Parathyroid adenoma (tissue), 2 donors: ENCODE measurements around the gene AUTS2.

Experiments
- H2AFZ ChIP-seq: fragments of 300-600 bp; sonication (generic); one replicate; pipeline ENCODE4 v1.7.0; 2017; ENCODE audit warnings: antibody characterized with exemption, mild to moderate bottlenecking
- H3K27ac ChIP-seq: fragments of 300-600 bp; sonication (generic); one replicate; pipeline ENCODE4 v1.7.0; 2017
- H3K27me3 ChIP-seq: fragments of 300-600 bp; sonication (generic); one replicate; pipeline ENCODE4 v1.7.0; 2017; ENCODE audit warnings: low read length; ENCODE audit not compliant: control insufficient read depth, insufficient read depth
- H3K36me3 ChIP-seq: fragments of 300-600 bp; sonication (generic); one replicate; pipeline ENCODE4 v1.7.0; 2017; ENCODE audit warnings: low read length; ENCODE audit not compliant: control insufficient read depth, insufficient read depth
- H3K4me1 ChIP-seq: fragments of 300-600 bp; sonication (generic); one replicate; pipeline ENCODE4 v1.7.0; 2017; ENCODE audit warnings: control low read depth
- H3K4me2 ChIP-seq: fragments of 300-600 bp; sonication (generic); one replicate; pipeline ENCODE4 v1.7.0; 2017; ENCODE audit warnings: low read length
- H3K4me3 ChIP-seq: fragments of 300-600 bp; sonication (generic); one replicate; pipeline ENCODE4 v1.7.0; 2017; ENCODE audit warnings: low read depth, low read length
- H3K79me2 ChIP-seq: fragments of 300-600 bp; sonication (generic); one replicate; pipeline ENCODE4 v1.7.0; 2017; ENCODE audit warnings: control low read depth
- H3K9ac ChIP-seq: fragments of 300-600 bp; sonication (generic); one replicate; pipeline ENCODE4 v1.7.0; 2017; ENCODE audit warnings: mild to moderate bottlenecking
- H3K9me3 ChIP-seq: fragments of 300-600 bp; sonication (generic); one replicate; pipeline ENCODE4 v1.7.0; 2017; ENCODE audit warnings: low read length; ENCODE audit not compliant: control insufficient read depth
- CTCF ChIP-seq: fragments of 300-600 bp; sonication (generic); IDR thresholded peaks from one replicate; pipeline ENCODE4 v1.7.0; 2017; ENCODE audit warnings: antibody characterized with exemption, mild to moderate bottlenecking
- donor health status: primary hyperparathyroidism.

Gene AUTS2

GRCh38 chr7:69764681-69765080 lies 166.4 kb downstream of the AUTS2 start:
- Histone ChIP-seq H3K36me3 (no peaks in the 10 kb centered on the region), H3K9me3 (no peaks in the 10 kb centered on the region), H3K4me1 (no peaks in the 10 kb centered on the region), H3K27me3 (no peaks in the 10 kb centered on the region), H3K4me2 (no peak overlapping the region), H3K9ac (no peak overlapping the region), H2AFZ (no peak overlapping the region), H3K27ac (no peak overlapping the region), H3K79me2 (no peaks in the 10 kb centered on the region), H3K4me3 (no peak overlapping the region)
- TF ChIP-seq CTCF: no peak

GRCh38 chr7:69765879-69766278 lies 167.6 kb downstream of the AUTS2 start:
- Histone ChIP-seq H3K27me3 (no peaks in the 10 kb centered on the region), H3K4me3 (no peak overlapping the region), H3K9ac (no peak overlapping the region), H3K79me2 (no peaks in the 10 kb centered on the region), H3K27ac (no peak overlapping the region), H3K36me3 (no peaks in the 10 kb centered on the region), H2AFZ (no peak overlapping the region), H3K9me3 (no peaks in the 10 kb centered on the region), H3K4me1 (no peaks in the 10 kb centered on the region), H3K4me2 (no peak overlapping the region)
- TF ChIP-seq CTCF: no peak

- Histone ChIP-seq H2AFZ (no peak overlapping the region), H3K4me1 (no peaks in the 10 kb centered on the region), H3K27ac (no peak overlapping the region), H3K4me3 (no peak overlapping the region), H3K4me2 (no peak overlapping the region), H3K9me3 (no peaks in the 10 kb centered on the region), H3K79me2 (no peaks in the 10 kb centered on the region), H3K9ac (no peak overlapping the region), H3K36me3 (no peaks in the 10 kb centered on the region), H3K27me3 (no peaks in the 10 kb centered on the region)
- TF ChIP-seq CTCF: no peak
These were observed 170.8 kb downstream of the AUTS2 start for GRCh38 chr7:69768986-69769595.

- Histone ChIP-seq H2AFZ (no peak overlapping the region), H3K36me3 (no peaks in the 10 kb centered on the region), H3K4me3 (no peak overlapping the region), H3K27me3 (no peaks in the 10 kb centered on the region), H3K79me2 (no peaks in the 10 kb centered on the region), H3K4me1 (no peaks in the 10 kb centered on the region), H3K27ac (no peak overlapping the region), H3K4me2 (no peak overlapping the region), H3K9ac (no peak overlapping the region), H3K9me3 (no peaks in the 10 kb centered on the region)
- no peak for TF ChIP-seq CTCF
These were observed 171.6 kb downstream of the AUTS2 start for GRCh38 chr7:69769826-69770225.

- Histone ChIP-seq H3K27me3 (no peaks in the 10 kb centered on the region), H3K9me3 (no peaks in the 10 kb centered on the region), H3K79me2 (no peaks in the 10 kb centered on the region), H3K27ac (no peak overlapping the region), H2AFZ (no peak overlapping the region), H3K4me1 (no peaks in the 10 kb centered on the region), H3K4me2 (no peak overlapping the region), H3K9ac (no peak overlapping the region), H3K4me3 (no peak overlapping the region), H3K36me3 (no peaks in the 10 kb centered on the region)
- TF ChIP-seq CTCF: no peak
These were observed 172.3 kb downstream of the AUTS2 start for GRCh38 chr7:69770613-69771012.
